Tibial nerve (tissue), 4 donors: ENCODE data around the gene RYK. TPM values are rescaled to one million over a fixed set of nuclear protein-coding genes. Genes with fewer than 3 reads are reported as not detected.

Source experiments
- DNase-seq, 2 donors: peaks; one replicate each; pipeline ENCODE4 v3.0.0-alpha.2; 2019; ENCODE audit warnings: low spot score in 2 of 2
- H3K27ac ChIP-seq, 4 donors: fragments of 200-600 bp; sonication (generic) in 3 of 4; one replicate each; pipeline ENCODE4 v1.5.1; 2017 to 2019; ENCODE audit warnings: mild to moderate bottlenecking in 1 of 4
- H3K27me3 ChIP-seq, 2 donors: fragments of 200-600 bp; sonication (generic) in 1 of 2; one replicate each; pipeline versions ENCODE4 v1.5.1 to v1.6.0; 2017 to 2019
- H3K36me3 ChIP-seq, 3 donors: fragments of 200-600 bp; sonication (generic); one replicate each; pipeline ENCODE4 v1.5.1; 2018 to 2019
- H3K4me1 ChIP-seq, 4 donors: fragments of 200-600 bp; sonication (generic) in 3 of 4; one replicate each; pipeline ENCODE4 v1.5.1; 2017 to 2019
- H3K4me3 ChIP-seq, 4 donors: fragments of 200-600 bp; sonication (generic) in 3 of 4; one replicate each; pipeline ENCODE4 v1.5.1; 2017 to 2019; ENCODE audit warnings: mild to moderate bottlenecking in 1 of 4, moderate library complexity in 1 of 4
- H3K9me3 ChIP-seq, 4 donors: fragments of 200-600 bp; sonication (generic) in 3 of 4; one replicate each; pipeline ENCODE4 v1.5.1; 2017 to 2019
- CTCF ChIP-seq, 5 experiments: fragments of 200-600 bp in 3 of 5; fragments of 450-650 bp in 2 of 5; sonication (generic) in 3 of 5; IDR thresholded peaks; one replicate each; pipeline ENCODE4 v1.5.1; 2016 to 2019; ENCODE audit warnings: antibody characterized with exemption in 5 of 5, mild to moderate bottlenecking in 3 of 5, moderate library complexity in 2 of 5
- EP300 ChIP-seq, 2 donors: sonication (generic); formaldehyde crosslinking; IDR thresholded peaks; one replicate each; pipeline ENCODE4 v1.6.1; 2017; ENCODE audit warnings: antibody characterized with exemption in 2 of 2, mild to moderate bottlenecking in 1 of 2
- POLR2A ChIP-seq, 2 donors: fragments of 450-650 bp; IDR thresholded peaks; one replicate each; pipeline ENCODE4 v1.6.1; 2017; ENCODE audit warnings: antibody characterized with exemption in 2 of 2, mild to moderate bottlenecking in 2 of 2, moderate library complexity in 2 of 2
- WGBS, 2 donors: methylation state at CpG; one replicate each; pipeline ENCODE4 v1.1.5; 2018; 5-methylcytosine and 5-hydroxymethylcytosine counted together
- total RNA-seq, 4 donors: library from RNA; depleted of rRNA; stranded (reverse); fragments of >200 nt; gene quantifications; one replicate each; pipeline ENCODE4 v1.1.0, GENCODE V29; 2016

Gene RYK
- total RNA-seq, 4 donors from 2014 or later, result 33.9 to 69.9 (median 57.8) TPM

GRCh38 chr3:134236505-134237170 lies 14.0 kb downstream of the RYK start:
- Histone ChIP-seq H3K27ac (peak overlapping the region in 2 of 4 donors; percentile 13 to 74), H3K4me3 (no peak overlapping the region)

GRCh38 chr3:134235577-134236076 lies 15.0 kb downstream of the RYK start:
- no peak overlapping the region for H3K4me3 ChIP-seq
- H3K4me1 ChIP-seq, result peaks cover 0 to 66% (median 33%) of the 10 kb centered on the region in 4 donors
- DNase-seq, result no peak
- 94 to 96% methylated on average over 3 of the region's 3 CpGs for WGBS, 2 donors
- H3K27ac ChIP-seq, result peak overlapping the region in 2 of 4 donors; percentile 13 to 57
- H3K27me3 ChIP-seq, result no peaks in the 10 kb centered on the region
- H3K36me3 ChIP-seq, result no peaks in the 10 kb centered on the region
- TF ChIP-seq POLR2A (IDR thresholded peaks at IDR 0.05) (no peak), EP300 (IDR thresholded peaks at IDR 0.05) (no peak), CTCF (IDR thresholded peaks at IDR 0.05) (no peak)
- H3K9me3 ChIP-seq, result no peaks in the 10 kb centered on the region

More at GRCh38 chr3:134236505-134237170, 14.0 kb downstream of the RYK start:
- no peaks in the 10 kb centered on the region for H3K9me3 ChIP-seq
- H3K4me1 ChIP-seq, result peaks cover 0 to 62% (median 28%) of the 10 kb centered on the region in 4 donors
- no peak for TF ChIP-seq CTCF (IDR thresholded peaks at IDR 0.05)
- TF ChIP-seq POLR2A (IDR thresholded peaks at IDR 0.05), result no peak
- no peak for TF ChIP-seq EP300 (IDR thresholded peaks at IDR 0.05)
- H3K27me3 ChIP-seq, result no peaks in the 10 kb centered on the region
- no peak for DNase-seq
- WGBS, 2 donors, result 24 to 27% methylated on average over 3 of the region's 3 CpGs
- no peaks in the 10 kb centered on the region for H3K36me3 ChIP-seq

- TF ChIP-seq POLR2A (IDR thresholded peaks at IDR 0.05) (no peak), EP300 (IDR thresholded peaks at IDR 0.05) (no peak), CTCF (IDR thresholded peaks at IDR 0.05) (no peak)
- no peak overlapping the region for H3K4me3 ChIP-seq
- H3K27me3 ChIP-seq, result no peaks in the 10 kb centered on the region
- no peak overlapping the region for H3K27ac ChIP-seq
- peaks cover 0 to 48% (median 31%) of the 10 kb centered on the region in 4 donors for H3K4me1 ChIP-seq
- no peak for DNase-seq
- H3K36me3 ChIP-seq, result no peaks in the 10 kb centered on the region
- H3K9me3 ChIP-seq, result no peaks in the 10 kb centered on the region
These were observed 17.7 kb downstream of the RYK start for GRCh38 chr3:134232951-134233350.

- Histone ChIP-seq H3K9me3 (no peaks in the 10 kb centered on the region), H3K4me1 (peaks cover 0 to 40% (median 26%) of the 10 kb centered on the region in 4 donors), H3K27me3 (no peaks in the 10 kb centered on the region), H3K27ac (no peak overlapping the region), H3K4me3 (no peak overlapping the region), H3K36me3 (no peaks in the 10 kb centered on the region)
- TF ChIP-seq POLR2A (IDR thresholded peaks at IDR 0.05) (no peak), EP300 (IDR thresholded peaks at IDR 0.05) (no peak), CTCF (IDR thresholded peaks at IDR 0.05) (no peak)
- no peak for DNase-seq
These were observed 18.5 kb downstream of the RYK start for GRCh38 chr3:134232151-134232550.

- Histone ChIP-seq H3K27ac (no peak overlapping the region), H3K4me3 (no peak overlapping the region), H3K9me3 (no peaks in the 10 kb centered on the region), H3K27me3 (no peaks in the 10 kb centered on the region), H3K36me3 (no peaks in the 10 kb centered on the region), H3K4me1 (peaks cover 0 to 30% (median 18%) of the 10 kb centered on the region in 4 donors)
- no peak for DNase-seq
- WGBS, 2 donors, result 76% methylated on average over 3 of the region's 3 CpGs
- TF ChIP-seq EP300 (IDR thresholded peaks at IDR 0.05), result no peak
- no peak for TF ChIP-seq POLR2A (IDR thresholded peaks at IDR 0.05)
- no peak for TF ChIP-seq CTCF (IDR thresholded peaks at IDR 0.05)
These were observed 19.5 kb downstream of the RYK start for GRCh38 chr3:134231131-134231530.
